ENCODE data around the gene SPSB2. TPM values are rescaled to one million over a fixed set of nuclear protein-coding genes. Genes with fewer than 3 reads are reported as not detected.

SPSB2 gene
- total and polyA plus RNA-seq, 9 of the 15 experiments (the other 6 are each of a cell fraction or from before 2014, with no cell fraction given): 0.10 to 10.6 (median 1.9) TPM

- TF ChIP-seq NONO (IDR thresholded peaks at IDR 0.05; ENCODE audit: low read depth in 2 of 2, low read length in 1 of 2): no peak
These were observed 29.3 kb upstream of the SPSB2 start (continued) for GRCh38 chr12:6902448-6902847.

- no peaks in the 10 kb centered on the region for H3K79me2 ChIP-seq (ENCODE audit: control insufficient read depth, insufficient read depth, low read length)
- CTCF ChIA-PET (ENCODE audit: low intra/inter-chr PET ratio): no interaction called here
- in situ Hi-C loops (cut with MboI) (no loop called here), intact Hi-C loops (cut with micrococcal nuclease) (no loop called here)
- no peaks in the 10 kb centered on the region for H4K20me1 ChIP-seq (replicated peaks; ENCODE audit: control insufficient read depth, insufficient read depth, low read length)
- POLR2A ChIA-PET: interaction anchor here (0.6 kb wide), 2 partner anchors 9 to 34 kb away, joined by 3 read pairs; no protein-coding TSS in a partner anchor
- no peaks in the 10 kb centered on the region for H3K36me3 ChIP-seq (ENCODE audit: control insufficient read depth, insufficient read depth, low read length)
- no peak overlapping the region for H3K4me3 ChIP-seq
- peak overlapping the region; percentile 70 for H2AFZ ChIP-seq (ENCODE audit: low read depth, low read length)
- FAIRE-seq (peak; percentile 83), ATAC-seq (peak; percentile 59), DNase-seq (ENCODE audit: extremely low read depth in 1 of 4, low spot score in 3 of 4) (peak in 1 of 4 experiments; percentile 75)
- H3K9me1 ChIP-seq (ENCODE audit: control insufficient read depth, insufficient read depth, low read length): no peaks in the 10 kb centered on the region
- H3K9ac ChIP-seq (ENCODE audit: insufficient read depth in 1 of 2, low read depth in 2 of 2, low read length in 2 of 2): no peak overlapping the region
- no peaks in the 10 kb centered on the region for H3K27me3 ChIP-seq (ENCODE audit: control insufficient read depth in 2 of 2, insufficient read depth in 2 of 2, low read length in 2 of 2)
- BruUV-seq (replicated peaks): no TSS peak
- H3K9me3 ChIP-seq (replicated peaks; ENCODE audit: control insufficient read depth, insufficient read depth, low read depth, low read length): no peaks in the 10 kb centered on the region; the same call in 1 of the 2 replicates
- peaks cover 5 to 23% of the 10 kb centered on the region in 2 experiments for H3K4me1 ChIP-seq (replicated peaks in 1 of 2; ENCODE audit: control insufficient read depth in 2 of 2, insufficient read depth in 2 of 2, low read length in 2 of 2)
- peak overlapping the region; percentile 55 for H3K4me2 ChIP-seq (ENCODE audit: insufficient read depth, low read length)
- WGBS (ENCODE audit: insufficient coverage, low coverage, missing lambda C conversion rate): 26% methylated on average over 10 of the region's 10 CpGs
- H3K27ac ChIP-seq (ENCODE audit: extremely low read depth, low read depth, low read length): no peak overlapping the region
- TF ChIP-seq HMG20A (CRISPR knock-in tag; conservative IDR thresholded peaks at IDR 0.05) (no peak), KDM5B (IDR thresholded peaks at IDR 0.05; ENCODE audit: insufficient replicate concordance, low read depth, low read length) (no peak), CBFA2T2 (conservative IDR thresholded peaks at IDR 0.05) (no peak), HDAC6 (IDR thresholded peaks at IDR 0.05; ENCODE audit: low read depth, low read length) (no peak), EGR1 (conservative IDR thresholded peaks at IDR 0.05) (no peak), MXI1 (IDR thresholded peaks at IDR 0.05; ENCODE audit: low read depth, low read length) (peak; percentile 78), SPI1 (IDR thresholded peaks at IDR 0.05; ENCODE audit: borderline replicate concordance, low read depth, low read length) (peak; percentile 33; the same call in 1 of the 2 replicates), CREB1 (IDR thresholded peaks at IDR 0.05) (no peak), CREB1 (CRISPR knock-in tag; IDR thresholded peaks at IDR 0.05) (no peak), THRB (CRISPR knock-in tag; conservative IDR thresholded peaks at IDR 0.05) (no peak)
These were observed 26.9 kb upstream of the SPSB2 start for GRCh38 chr12:6899837-6900519.

Measured in K562 (cell line).